Neural cell (in vitro differentiated cells): ENCODE data around the gene ATP8B4. TPM values are rescaled to one million over a fixed set of nuclear protein-coding genes. Genes with fewer than 3 reads are reported as not detected.

ENCODE experiments used
- H2AFZ ChIP-seq: fragments of 200-600, 300-800 bp; sonication (generic), shearing (Covaris generic); 2 replicates; pipeline ENCODE4 v1.6.0; 2014; ENCODE audit warnings: low read depth, mild to moderate bottlenecking, antibody characterized with exemption, low read length, moderate library complexity
- H3F3A ChIP-seq: fragments of 200-600 bp; shearing (Covaris generic); 2 replicates; pipeline ENCODE4 v1.6.1; 2016; ENCODE audit warnings: mild to moderate bottlenecking, moderate library complexity, mixed read lengths, antibody characterized with exemption, low read length; ENCODE audit not compliant: insufficient read depth, poor library complexity, severe bottlenecking
- H3K27ac ChIP-seq: fragments of 200-600, 300-800 bp; sonication (generic), shearing (Covaris generic); 2 replicates; pipeline ENCODE4 v1.5.1; 2014; ENCODE audit warnings: mild to moderate bottlenecking, low read length, moderate library complexity
- H3K27me3 ChIP-seq: fragments of 300-800, 200-600 bp; sonication (generic), shearing (Covaris generic); 2 replicates; pipeline ENCODE4 v1.6.0; 2014; ENCODE audit warnings: mild to moderate bottlenecking, low read depth, low read length, moderate library complexity; ENCODE audit not compliant: insufficient read depth
- H3K36me3 ChIP-seq: fragments of 300-800, 200-600 bp; sonication (generic), shearing (Covaris generic); 2 replicates; pipeline ENCODE4 v1.5.1; 2014; ENCODE audit warnings: mild to moderate bottlenecking, antibody characterized with exemption, low read length, moderate library complexity; ENCODE audit not compliant: insufficient read depth
- H3K4me2 ChIP-seq: fragments of 300-800, 200-600 bp; sonication (generic), shearing (Covaris generic); 2 replicates; pipeline ENCODE4 v1.6.0; 2014; ENCODE audit warnings: mild to moderate bottlenecking, low read length
- H3K4me3 ChIP-seq: fragments of 300-800, 200-600 bp; sonication (generic), shearing (Covaris generic); 2 replicates; pipeline ENCODE4 v1.5.1; 2014; ENCODE audit warnings: mild to moderate bottlenecking, low read length, moderate library complexity
- H3K79me2 ChIP-seq: fragments of 200-600 bp; shearing (Covaris generic); replicated peaks from 2 replicates; pipeline ENCODE4 v1.6.0; 2014; ENCODE audit warnings: mild to moderate bottlenecking, low read length, moderate library complexity; ENCODE audit not compliant: insufficient read depth
- H3K9ac ChIP-seq: fragments of 300-800, 200-600 bp; sonication (generic), shearing (Covaris generic); 2 replicates; pipeline ENCODE4 v1.6.1; 2016; ENCODE audit warnings: mild to moderate bottlenecking, low read length, mixed read lengths
- H3K9me2 ChIP-seq: fragments of 200-600 bp; shearing (Covaris generic); 2 replicates; pipeline ENCODE4 v1.6.1; 2016; ENCODE audit warnings: mild to moderate bottlenecking, low read length, mixed read lengths; ENCODE audit not compliant: insufficient read depth
- H3K9me3 ChIP-seq: fragments of 200-600, 300-800 bp; sonication (generic), shearing (Covaris generic); 2 replicates; pipeline ENCODE4 v1.6.1; 2016; ENCODE audit warnings: mild to moderate bottlenecking, mixed run types, low read length, moderate library complexity, mixed read lengths
- H4K20me1 ChIP-seq: fragments of 200-600 bp; shearing (Covaris generic); 2 replicates; pipeline ENCODE4 v1.6.1; 2016; ENCODE audit warnings: mild to moderate bottlenecking, mixed run types; ENCODE audit not compliant: insufficient read depth
- CTCF ChIP-seq: fragments of 450-650 bp; IDR thresholded peaks from 2 replicates; pipeline ENCODE4 v1.5.1; 2014; ENCODE audit warnings: antibody characterized with exemption, mild to moderate bottlenecking, moderate library complexity; ENCODE audit not compliant: poor library complexity, severe bottlenecking
- EP300 ChIP-seq: fragments of 450-650 bp; conservative IDR thresholded peaks from 2 replicates; pipeline ENCODE4 v1.6.1; 2014; ENCODE audit warnings: antibody characterized with exemption, mild to moderate bottlenecking, moderate library complexity; ENCODE audit not compliant: poor library complexity, severe bottlenecking
- EZH2 ChIP-seq: fragments of 200-600, 300-800 bp; shearing (Covaris generic), sonication (generic); IDR thresholded peaks from 2 replicates; pipeline ENCODE4 v1.6.1; 2014; ENCODE audit warnings: antibody characterized with exemption, low read length, borderline replicate concordance, mild to moderate bottlenecking; ENCODE audit not compliant: insufficient read depth, poor library complexity, severe bottlenecking
- MXI1 ChIP-seq: fragments of 450-650 bp; conservative IDR thresholded peaks from 2 replicates; pipeline ENCODE4 v1.6.1; 2014; ENCODE audit warnings: antibody characterized with exemption, mild to moderate bottlenecking; ENCODE audit not compliant: poor library complexity, severe bottlenecking
- POLR2AphosphoS5 ChIP-seq: IDR thresholded peaks from 2 replicates; pipeline ENCODE4 v1.6.1; 2012
- RAD21 ChIP-seq: fragments of 450-650 bp; conservative IDR thresholded peaks from 2 replicates; pipeline ENCODE4 v1.6.1; 2014; ENCODE audit warnings: antibody characterized with exemption, mild to moderate bottlenecking, moderate library complexity
- REST ChIP-seq: IDR thresholded peaks from 2 replicates; pipeline ENCODE4 v1.6.1; 2012; ENCODE audit warnings: borderline replicate concordance
- SMC3 ChIP-seq: fragments of 450-650 bp; conservative IDR thresholded peaks from 2 replicates; pipeline ENCODE4 v1.6.1; 2014; ENCODE audit warnings: antibody characterized with exemption, mild to moderate bottlenecking, moderate library complexity; ENCODE audit not compliant: poor library complexity
- TAF1 ChIP-seq: IDR thresholded peaks from 2 replicates; pipeline ENCODE4 v1.6.1; 2012; ENCODE audit warnings: low read depth
- polyA plus RNA-seq: library from polyadenylated mRNA; depleted of rRNA; stranded (reverse); fragments of >200 nt; gene quantifications from 2 replicates; pipeline ENCODE4 v1.2.3, GENCODE V29; 2014

Gene ATP8B4
- polyA plus RNA-seq, 1 donor from 2014 or later, result 2.9 TPM

- no peak for TF ChIP-seq REST
Observed at GRCh38 chr15:50083424-50084025, 35.5 kb downstream of the ATP8B4 start (continued).

- no peak overlapping the region for H3K4me3 ChIP-seq
- H3K36me3 ChIP-seq, result no peaks in the 10 kb centered on the region
- no peaks in the 10 kb centered on the region for H4K20me1 ChIP-seq
- H3K9me3 ChIP-seq, result no peaks in the 10 kb centered on the region
- H3F3A ChIP-seq, result no peaks in the 10 kb centered on the region
- H3K27me3 ChIP-seq, result no peaks in the 10 kb centered on the region
- no peak overlapping the region for H3K9ac ChIP-seq
- H3K4me2 ChIP-seq, result no peak overlapping the region
- H2AFZ ChIP-seq, result no peak overlapping the region
- no peak overlapping the region for H3K27ac ChIP-seq
- TF ChIP-seq CTCF (no peak), RAD21 (no peak), REST (no peak)
- no peaks in the 10 kb centered on the region for H3K79me2 ChIP-seq
- no peaks in the 10 kb centered on the region for H3K9me2 ChIP-seq
Observed at GRCh38 chr15:50082066-50082465, 37.0 kb downstream of the ATP8B4 start.

- H2AFZ ChIP-seq, result no peak overlapping the region
- no peaks in the 10 kb centered on the region for H3K36me3 ChIP-seq
- no peak for TF ChIP-seq SMC3
- TF ChIP-seq EZH2, result no peak
- no peak for TF ChIP-seq POLR2AphosphoS5
- no peak for TF ChIP-seq CTCF
- no peak for TF ChIP-seq REST
- TF ChIP-seq EP300, result no peak
- no peak for TF ChIP-seq MXI1
- TF ChIP-seq RAD21, result no peak
- no peak for TF ChIP-seq TAF1
- H3K4me2 ChIP-seq, result no peak overlapping the region
- no peak overlapping the region for H3K4me3 ChIP-seq
- no peaks in the 10 kb centered on the region for H3K27me3 ChIP-seq
- no peaks in the 10 kb centered on the region for H3K9me2 ChIP-seq
- no peaks in the 10 kb centered on the region for H4K20me1 ChIP-seq
- no peak overlapping the region for H3K27ac ChIP-seq
- H3K9me3 ChIP-seq, result no peaks in the 10 kb centered on the region
- no peaks in the 10 kb centered on the region for H3K79me2 ChIP-seq
- no peak overlapping the region for H3K9ac ChIP-seq
- no peaks in the 10 kb centered on the region for H3F3A ChIP-seq
Observed at GRCh38 chr15:50077651-50078050, 41.4 kb downstream of the ATP8B4 start.
